WTC11 (cell line): ENCODE results near the gene FNDC3A.

Experiments used
- ARID4B ChIP-seq: sonication (generic); formaldehyde crosslinking; IDR thresholded peaks from 2 replicates; pipeline ENCODE4 v1.8.0; 2023; ENCODE audit warnings: missing genetic modification reagents, mild to moderate bottlenecking, borderline replicate concordance
- CREB1 ChIP-seq: sonication (generic); formaldehyde crosslinking; IDR thresholded peaks from 2 replicates; pipeline ENCODE4 v1.8.0; 2023; ENCODE audit warnings: mild to moderate bottlenecking, missing genetic modification reagents
- CTCF ChIP-seq: fragments of 200-600 bp; IDR thresholded peaks from 2 replicates; pipeline ENCODE4 v1.8.0; 2022; ENCODE audit warnings: antibody characterized with exemption
- ELF4 ChIP-seq: sonication (generic); formaldehyde crosslinking; IDR thresholded peaks from 2 replicates; pipeline ENCODE4 v1.8.1; 2022; ENCODE audit warnings: low read depth, mild to moderate bottlenecking, moderate library complexity, missing genetic modification reagents
- FOXP1 ChIP-seq: sonication (generic); formaldehyde crosslinking; IDR thresholded peaks from 2 replicates; pipeline ENCODE4 v1.8.0; 2022; ENCODE audit warnings: missing genetic modification reagents, mild to moderate bottlenecking, moderate library complexity, borderline replicate concordance
- IRF1 ChIP-seq: sonication (generic); formaldehyde crosslinking; IDR thresholded peaks from 2 replicates; pipeline ENCODE4 v1.8.0; 2023; ENCODE audit warnings: missing genetic modification reagents
- NFE2L1 ChIP-seq: sonication (generic); formaldehyde crosslinking; IDR thresholded peaks from 2 replicates; pipeline ENCODE4 v1.8.1; 2023; ENCODE audit warnings: missing genetic modification reagents
- NFYB ChIP-seq: sonication (generic); formaldehyde crosslinking; conservative IDR thresholded peaks from 2 replicates; pipeline ENCODE4 v1.8.0; 2022; ENCODE audit warnings: low read depth, missing genetic modification reagents
- RELA ChIP-seq: sonication (generic); formaldehyde crosslinking; IDR thresholded peaks from 2 replicates; pipeline ENCODE4 v1.8.1; 2022; ENCODE audit warnings: missing genetic modification reagents, mild to moderate bottlenecking, borderline replicate concordance
- SP1 ChIP-seq: sonication (generic); formaldehyde crosslinking; conservative IDR thresholded peaks from 2 replicates; pipeline ENCODE4 v1.8.1; 2022; ENCODE audit warnings: missing genetic modification reagents
- USF2 ChIP-seq: sonication (generic); formaldehyde crosslinking; IDR thresholded peaks from 2 replicates; pipeline ENCODE4 v1.8.1; 2023; ENCODE audit warnings: mild to moderate bottlenecking, missing genetic modification reagents, moderate library complexity
- TF ChIP-seq, protein P1 (sequence below): sonication (generic); formaldehyde crosslinking; IDR thresholded peaks from 2 replicates; pipeline ENCODE4 v1.8.1; 2023; ENCODE audit warnings: mild to moderate bottlenecking, moderate library complexity, missing genetic modification reagents

DNA sequence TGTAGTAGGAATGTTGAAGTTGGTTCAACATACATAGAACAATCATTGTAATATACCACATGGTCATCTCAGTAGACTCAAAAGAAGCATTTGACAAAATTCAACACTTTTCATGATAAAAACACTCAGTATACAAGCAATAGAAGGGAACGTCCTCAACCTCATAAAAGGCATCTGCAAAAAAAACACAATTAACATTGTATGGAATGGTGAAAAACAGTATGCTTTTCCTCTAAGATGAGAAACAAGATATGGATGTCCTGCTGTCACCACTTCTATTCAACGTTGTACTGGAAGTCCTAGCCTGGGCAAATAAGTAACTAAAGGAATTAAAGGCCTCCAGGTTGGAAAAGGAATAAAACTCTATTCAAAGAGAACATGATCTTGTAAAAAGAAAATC is 54.5 kb downstream of the FNDC3A start:
- TF ChIP-seq ELF4 (CRISPR knock-in tag) (no peak), CTCF (no peak), NFE2L1 (CRISPR knock-in tag) (no peak), NFYB (CRISPR knock-in tag) (no peak), ARID4B (no peak), FOXP1 (CRISPR knock-in tag) (no peak), RELA (CRISPR knock-in tag) (no peak), SP1 (CRISPR knock-in tag) (no peak), CREB1 (CRISPR knock-in tag) (no peak), USF2 (CRISPR knock-in tag) (no peak), IRF1 (CRISPR knock-in tag) (no peak)
- TF ChIP-seq, protein P1, sequence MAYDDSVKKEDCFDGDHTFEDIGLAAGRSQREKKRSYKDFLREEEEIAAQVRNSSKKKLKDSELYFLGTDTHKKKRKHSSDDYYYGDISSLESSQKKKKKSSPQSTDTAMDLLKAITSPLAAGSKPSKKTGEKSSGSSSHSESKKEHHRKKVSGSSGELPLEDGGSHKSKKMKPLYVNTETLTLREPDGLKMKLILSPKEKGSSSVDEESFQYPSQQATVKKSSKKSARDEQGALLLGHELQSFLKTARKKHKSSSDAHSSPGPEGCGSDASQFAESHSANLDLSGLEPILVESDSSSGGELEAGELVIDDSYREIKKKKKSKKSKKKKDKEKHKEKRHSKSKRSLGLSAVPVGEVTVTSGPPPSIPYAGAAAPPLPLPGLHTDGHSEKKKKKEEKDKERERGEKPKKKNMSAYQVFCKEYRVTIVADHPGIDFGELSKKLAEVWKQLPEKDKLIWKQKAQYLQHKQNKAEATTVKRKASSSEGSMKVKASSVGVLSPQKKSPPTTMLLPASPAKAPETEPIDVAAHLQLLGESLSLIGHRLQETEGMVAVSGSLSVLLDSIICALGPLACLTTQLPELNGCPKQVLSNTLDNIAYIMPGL (CRISPR knock-in tag) = no peak
